A549 treated with CpdA at 1 μM for 4 hours (cell line): ENCODE data around the gene GABRA1. TPM values are rescaled to one million over a fixed set of nuclear protein-coding genes. Genes with fewer than 3 reads are reported as not detected.

Experiments used
- total RNA-seq: library from RNA; stranded (reverse); fragments of 200-300 nt; extraction: Qiagen RNA extraction; gene quantifications from 5 replicates; pipeline ENCODE4 v1.2.3, GENCODE V29; 2022; ENCODE audit warnings: low read depth

GABRA1 gene
- not detected in 5 replicates for total RNA-seq

GRCh38 chr5:161847941-161848391, at the start of gene GABRA1:
Gene GABRA1, plus strand, starts transcription at chr5:161848120. Its CDS starts 2,691 bp downstream, at chr5:161850811.

Other genes starting within 250 kb of the GABRA1 start
- gene GABRA6, start 162.4 kb upstream of the GABRA1 start, total RNA-seq = not detected in 5 replicates
- not detected in 5 replicates for gene GABRG2, start 219.7 kb downstream of the GABRA1 start, total RNA-seq